Jurkat, Clone E6-1 (cell line): ENCODE measurements around the gene CRHBP. TPM values are rescaled to one million over a fixed set of nuclear protein-coding genes. Genes with fewer than 3 reads are reported as not detected.
"Not testable (repeated sequence)": the region's sequence is repeated elsewhere in the genome, so short reads cannot be mapped to it uniquely, and the experiment has no call there.

ENCODE experiments used
- DNase-seq: peaks from one replicate; pipeline ENCODE4 v3.0.0-alpha.2; 2011; ENCODE audit warnings: low read depth, low spot score
- H3K4me3 ChIP-seq: 2 replicates; pipeline ENCODE4 v1.5.1; 2011; ENCODE audit warnings: mild to moderate bottlenecking, low read length, control low read depth, moderate library complexity
- polyA plus RNA-seq: library from polyadenylated mRNA; unstranded; fragments of >200 nt; gene quantifications from one replicate; pipeline ENCODE4 v1.2.1, GENCODE V29; 2012; ENCODE audit warnings: missing spikeins; ENCODE audit not compliant: insufficient read length, insufficient read depth

The CRHBP gene, protein sequence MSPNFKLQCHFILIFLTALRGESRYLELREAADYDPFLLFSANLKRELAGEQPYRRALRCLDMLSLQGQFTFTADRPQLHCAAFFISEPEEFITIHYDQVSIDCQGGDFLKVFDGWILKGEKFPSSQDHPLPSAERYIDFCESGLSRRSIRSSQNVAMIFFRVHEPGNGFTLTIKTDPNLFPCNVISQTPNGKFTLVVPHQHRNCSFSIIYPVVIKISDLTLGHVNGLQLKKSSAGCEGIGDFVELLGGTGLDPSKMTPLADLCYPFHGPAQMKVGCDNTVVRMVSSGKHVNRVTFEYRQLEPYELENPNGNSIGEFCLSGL
- 1.7 TPM for polyA plus RNA-seq

DNA sequence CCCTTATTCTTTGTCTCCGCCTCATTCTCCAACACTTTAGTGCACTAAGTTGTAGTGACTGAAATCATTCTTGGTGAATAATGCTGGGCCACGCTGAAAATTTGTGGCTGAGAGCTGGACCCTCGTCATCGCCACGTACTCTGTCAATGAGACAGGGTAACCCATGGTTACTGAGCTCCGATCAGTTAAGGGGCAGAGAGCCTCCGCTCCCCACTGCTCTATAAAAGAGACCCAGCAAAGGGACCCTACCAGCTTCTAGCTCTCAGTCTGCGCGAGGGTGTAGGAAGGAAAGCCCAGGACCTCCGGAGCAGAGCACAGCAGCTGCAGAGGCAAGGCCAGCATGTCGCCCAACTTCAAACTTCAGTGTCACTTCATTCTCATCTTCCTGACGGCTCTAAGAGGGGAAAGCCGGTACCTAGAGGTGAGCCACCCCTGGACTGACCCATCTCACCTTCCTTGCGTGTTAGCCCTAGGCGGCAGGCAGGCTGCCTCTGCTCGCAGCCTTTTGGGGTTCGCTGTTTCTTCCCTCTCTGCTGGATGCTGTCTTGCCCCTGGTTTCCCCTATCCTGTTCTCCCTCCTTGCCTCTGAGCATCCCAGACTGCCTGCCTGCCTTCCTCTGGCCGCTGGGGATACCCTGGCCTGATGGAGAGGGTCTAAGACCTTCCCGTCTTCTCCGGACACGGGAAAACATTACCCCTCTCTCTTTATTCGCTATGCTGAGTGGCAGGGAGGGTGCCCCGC lies at the start of gene CRHBP:
TSS of gene CRHBP (plus strand) at position 251 of the 742 bp plus-strand sequence. CDS start at position 341, 90 bp downstream.
- H3K4me3 ChIP-seq = no peak within 1 kb of the TSS

DNA sequence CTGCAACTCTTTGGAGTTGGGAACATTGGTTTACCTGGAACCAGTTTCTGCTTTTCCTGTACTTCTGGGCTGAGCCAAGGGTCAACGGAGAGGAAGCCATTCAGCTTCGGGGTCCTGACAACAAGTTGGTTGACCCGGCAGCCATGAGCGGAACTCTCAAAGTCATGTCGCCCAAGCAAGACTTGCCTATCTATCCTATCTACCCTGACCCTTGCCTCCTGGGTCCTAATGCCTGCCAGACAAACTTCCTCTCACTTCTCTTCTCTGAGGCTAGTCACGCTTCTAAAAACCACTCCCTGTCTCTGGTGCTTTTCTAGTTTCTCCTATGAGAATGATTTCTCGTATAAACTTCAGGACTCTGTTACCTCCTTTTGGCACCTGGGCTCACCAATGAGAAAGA lies 44.7 kb upstream of the CRHBP start:
- no peak overlapping the region for H3K4me3 ChIP-seq
- no peak for DNase-seq

More for the DNA sequence above, at the start of gene CRHBP:
- DNase-seq = no peak

DNA sequence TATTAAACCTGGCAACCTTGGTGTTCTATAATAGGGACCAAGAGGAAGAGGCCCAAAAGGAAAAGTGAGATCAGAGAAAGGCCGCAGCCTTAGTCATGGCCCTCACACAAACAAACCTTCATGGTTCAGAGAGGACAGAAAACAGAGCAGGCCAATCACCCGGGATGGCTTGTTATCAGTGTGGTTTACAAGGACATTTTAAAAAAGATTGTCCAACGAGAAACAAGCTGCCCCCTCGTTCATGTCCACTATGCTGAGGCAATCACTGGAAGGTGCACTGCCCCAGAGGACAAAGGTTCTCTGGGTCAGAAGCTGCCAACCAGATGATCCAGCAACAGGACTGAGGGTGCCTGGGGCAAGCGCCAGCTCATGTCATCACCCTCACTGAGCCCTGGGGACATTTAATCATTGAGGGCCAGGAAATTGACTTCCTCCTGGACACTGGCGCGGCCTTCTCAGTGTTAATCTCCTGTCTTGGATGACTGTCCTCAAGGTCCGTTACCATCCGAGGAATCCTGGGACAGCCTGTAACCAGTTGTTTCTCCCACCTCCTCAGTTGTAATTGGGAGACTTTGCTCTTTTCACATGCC lies 42.4 kb upstream of the CRHBP start:
- not testable (repeated sequence) for H3K4me3 ChIP-seq, DNase-seq

DNA sequence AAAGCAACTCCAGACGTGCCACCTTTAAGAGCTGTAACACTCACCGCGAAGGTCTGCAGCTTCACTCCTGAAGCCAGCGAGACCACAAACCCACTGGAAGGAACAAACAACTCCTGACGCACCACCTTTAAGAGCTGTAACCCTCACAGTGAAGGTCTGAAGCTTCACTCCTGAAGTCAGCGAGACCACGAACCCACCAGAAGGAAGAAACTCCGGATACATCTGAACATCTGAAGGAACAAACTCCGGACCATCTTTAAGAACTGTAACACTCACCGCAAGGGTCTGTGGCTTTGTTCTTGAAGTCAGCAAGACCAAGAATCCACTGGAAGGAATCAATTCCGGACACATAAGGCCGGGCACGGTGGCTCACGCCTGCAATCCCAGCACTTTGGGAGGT lies 38.2 kb upstream of the CRHBP start:
- not testable (repeated sequence) for H3K4me3 ChIP-seq
- peak; percentile 27 for DNase-seq

DNA sequence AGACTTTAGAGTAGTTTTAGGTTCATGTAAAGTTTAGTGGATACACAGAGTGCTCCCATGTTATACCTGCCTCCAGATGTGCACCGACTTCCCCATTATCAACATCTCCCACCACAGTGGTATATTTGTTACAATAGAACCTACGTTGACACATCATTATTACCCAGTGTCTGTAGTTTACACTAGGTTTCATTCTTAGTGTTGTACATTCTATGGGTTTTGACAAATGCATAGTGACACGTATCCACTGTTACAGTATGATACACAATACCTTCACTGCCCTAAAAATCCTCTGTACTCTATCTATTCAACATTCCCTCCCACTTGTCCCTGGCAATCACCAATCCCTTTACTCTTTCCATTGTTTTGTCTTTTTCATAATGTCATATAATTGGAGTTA lies 34.3 kb upstream of the CRHBP start:
- H3K4me3 ChIP-seq = no peak overlapping the region
- DNase-seq = no peak

DNA sequence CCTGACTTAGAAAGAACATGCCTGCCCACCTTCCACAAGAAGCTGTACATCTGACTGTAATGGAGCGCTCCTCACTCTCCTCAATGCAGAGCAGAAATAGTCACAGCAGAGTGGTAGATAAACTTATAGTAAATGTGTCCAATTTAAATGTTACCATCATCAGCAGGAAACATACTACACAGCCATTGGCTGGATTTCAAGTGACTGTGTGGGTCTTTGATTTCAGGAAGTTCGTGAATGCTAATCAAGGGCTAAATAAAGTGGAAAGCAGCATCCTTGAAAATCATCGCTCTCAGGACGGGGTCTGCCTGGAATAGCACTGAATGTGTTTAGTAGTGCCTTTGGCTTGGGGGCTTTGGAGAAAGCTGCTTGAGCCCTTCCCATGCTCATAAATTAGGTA lies 32.4 kb upstream of the CRHBP start:
- no peak overlapping the region for H3K4me3 ChIP-seq
- no peak for DNase-seq

DNA sequence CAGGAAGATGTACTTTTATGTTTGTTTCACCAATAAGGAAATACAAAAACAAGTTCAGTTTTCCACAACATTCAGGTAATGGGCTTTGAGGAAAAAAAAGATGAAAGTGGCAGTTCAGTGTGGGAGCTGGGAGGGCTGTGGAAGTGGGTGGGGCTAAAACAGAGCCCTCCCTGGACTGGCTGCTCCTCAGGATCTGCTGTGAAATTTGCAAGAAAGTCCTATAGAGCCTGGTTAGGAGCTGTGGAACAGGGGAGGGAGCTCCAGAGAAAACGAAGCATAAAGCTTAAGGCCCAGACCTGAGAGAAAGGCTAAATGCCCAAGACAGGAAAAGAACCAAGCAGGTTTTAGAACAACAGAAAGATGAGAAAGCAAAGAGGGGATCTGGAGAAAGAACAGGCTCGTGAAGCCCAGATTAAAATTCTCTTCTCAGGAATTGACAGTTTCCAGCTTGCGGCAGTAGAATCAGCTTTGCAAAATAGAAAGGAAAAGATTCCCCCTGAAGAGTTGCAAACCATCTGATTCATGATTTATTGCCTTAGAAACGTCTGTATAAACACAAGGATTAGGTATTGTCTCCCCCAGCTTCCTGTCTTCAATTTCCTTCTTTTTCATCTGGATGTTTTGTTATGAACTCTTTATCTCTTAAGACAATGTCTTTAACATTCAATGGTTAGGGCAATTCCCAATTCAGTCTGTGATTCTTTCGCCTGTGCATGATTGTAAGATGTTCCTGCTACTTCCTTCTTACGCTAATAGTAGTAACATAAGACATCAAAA lies 26.3 kb upstream of the CRHBP start:
- no peak for DNase-seq
- no peak overlapping the region for H3K4me3 ChIP-seq

DNA sequence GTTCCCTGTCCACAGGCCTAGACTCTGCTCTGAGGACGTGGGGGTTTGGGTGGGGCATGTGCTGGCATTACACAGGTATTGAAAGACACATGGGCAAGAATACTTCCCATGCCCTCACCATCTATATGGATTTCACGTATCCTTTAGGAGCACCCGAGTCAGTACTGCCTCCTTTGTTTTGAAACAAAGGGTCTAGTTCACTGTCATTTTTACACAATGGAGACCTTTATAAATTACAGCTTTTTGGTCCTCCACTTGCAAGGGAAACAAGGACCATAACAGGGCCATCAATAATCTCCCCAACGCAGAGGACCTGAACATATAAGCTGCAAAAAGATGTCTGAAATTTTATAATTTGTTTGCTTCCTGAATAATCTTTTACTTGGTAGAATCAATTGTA lies 24.9 kb upstream of the CRHBP start:
- no peak for DNase-seq
- H3K4me3 ChIP-seq = no peak overlapping the region

DNA sequence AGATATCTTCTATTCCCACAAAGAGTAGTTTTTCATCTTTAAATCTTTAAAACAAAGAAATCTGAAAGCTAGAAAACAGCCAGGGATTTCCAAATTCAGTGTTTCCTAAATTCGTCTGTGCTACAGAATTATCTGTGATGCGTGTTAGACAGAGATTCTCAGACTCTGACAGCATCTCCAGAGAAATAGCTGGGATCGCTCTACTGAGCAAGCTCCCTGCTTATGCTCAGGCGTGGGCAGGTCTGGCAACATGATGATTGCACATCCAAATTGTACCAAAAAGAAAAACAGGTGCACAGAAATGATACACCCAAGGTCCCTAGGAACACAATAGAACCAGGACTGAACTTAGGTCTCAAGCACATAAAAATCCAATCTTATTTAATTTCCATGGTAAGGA lies 22.8 kb upstream of the CRHBP start:
- DNase-seq = no peak
- no peak overlapping the region for H3K4me3 ChIP-seq

DNA sequence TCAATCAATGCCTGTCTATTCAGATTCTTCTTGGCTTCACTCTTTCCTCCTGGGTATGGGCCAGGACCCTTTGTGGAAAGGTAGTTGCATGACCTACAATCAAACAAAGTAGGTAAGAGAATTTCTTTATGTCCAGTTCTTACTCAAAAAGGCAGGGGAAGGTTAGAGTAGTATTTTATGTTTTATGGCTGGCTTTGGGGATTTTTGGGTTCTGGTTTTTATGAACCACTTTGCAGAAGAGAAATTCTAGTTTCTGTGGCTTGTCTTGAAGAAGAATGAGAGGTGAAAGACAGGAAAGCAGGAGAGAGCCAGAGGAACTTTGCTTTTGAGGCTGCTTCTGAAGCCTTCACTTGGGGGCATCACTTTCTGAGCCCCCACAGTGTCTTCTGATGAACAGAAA lies 14.7 kb upstream of the CRHBP start:
- DNase-seq = no peak
- no peak overlapping the region for H3K4me3 ChIP-seq

DNA sequence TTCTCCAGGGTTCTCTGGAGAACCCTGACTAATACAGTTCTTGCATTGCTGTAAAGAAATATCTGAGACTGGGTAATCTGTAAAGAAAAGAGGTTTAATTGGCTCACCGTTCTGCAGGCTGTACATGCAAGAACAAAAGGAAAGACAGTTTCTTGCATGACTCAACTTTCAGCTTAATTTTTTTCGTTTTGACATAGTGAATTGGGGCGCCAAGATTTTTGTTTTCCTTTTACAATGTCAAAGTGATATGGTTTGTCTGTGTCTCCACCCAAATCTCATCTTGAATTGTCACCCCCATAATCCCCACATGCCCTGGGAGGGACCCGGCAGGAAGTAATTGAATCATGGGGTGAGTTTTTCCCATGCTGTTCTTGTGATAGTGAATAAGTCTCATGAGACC lies 11.8 kb upstream of the CRHBP start:
- no peak overlapping the region for H3K4me3 ChIP-seq
- no peak for DNase-seq

DNA sequence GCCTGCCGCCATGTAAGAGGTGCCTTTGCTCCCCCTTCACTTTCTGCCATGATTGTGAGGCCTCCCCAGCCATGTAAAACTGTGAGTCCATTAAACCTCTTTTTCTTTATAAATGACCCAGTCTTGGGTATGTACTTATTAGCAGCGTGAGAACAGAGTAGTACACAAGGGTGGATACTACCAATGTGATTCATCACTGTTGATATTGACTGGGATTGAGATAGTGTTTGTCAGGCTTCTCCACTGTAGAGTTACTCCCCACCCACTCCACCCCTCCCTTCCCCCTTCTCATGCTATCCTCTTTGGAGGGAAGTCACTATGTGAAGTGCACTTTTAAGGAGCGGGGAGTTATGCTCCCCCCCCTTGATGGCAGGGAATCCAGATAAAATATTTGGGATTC lies 11.4 kb upstream of the CRHBP start:
- DNase-seq = no peak
- no peak overlapping the region for H3K4me3 ChIP-seq

DNA sequence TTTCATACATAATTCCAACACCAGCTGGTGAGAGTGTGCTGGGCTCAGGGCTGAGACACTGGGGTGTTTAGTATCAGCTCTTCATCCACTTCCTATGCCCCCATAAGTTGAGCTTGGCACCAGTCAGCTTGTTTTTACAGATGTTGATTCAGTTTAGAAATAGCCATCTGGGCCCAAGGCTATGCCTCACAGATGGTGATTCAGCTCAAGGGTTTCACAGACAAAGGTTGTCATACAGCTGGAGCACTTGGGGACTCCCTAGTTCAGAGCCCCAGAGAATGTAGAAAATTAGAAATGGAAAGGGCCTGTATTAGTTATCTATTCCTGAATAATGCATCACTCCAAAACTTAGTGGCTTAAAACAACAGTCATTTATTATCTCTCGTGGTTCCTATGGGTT lies 10.3 kb upstream of the CRHBP start:
- H3K4me3 ChIP-seq = no peak overlapping the region
- no peak for DNase-seq

DNA sequence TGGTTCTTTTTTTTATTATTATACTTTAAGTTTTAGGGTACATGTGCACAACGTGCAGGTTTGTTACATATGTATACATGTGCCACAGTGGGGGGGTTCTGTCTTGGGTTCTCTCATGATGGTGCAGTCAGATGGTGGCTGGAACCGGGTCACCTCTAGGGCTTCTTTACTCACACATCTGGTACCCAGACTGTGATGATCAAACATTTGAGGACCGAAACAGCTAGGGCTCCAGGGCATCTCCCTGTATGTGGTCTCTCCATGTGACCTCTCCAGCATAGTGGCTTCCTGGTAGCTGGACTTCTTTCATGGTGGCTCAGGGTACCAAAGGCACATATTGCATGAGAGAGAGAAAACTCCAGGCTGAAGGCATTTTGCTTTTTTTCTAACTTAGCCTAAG lies 9.8 kb upstream of the CRHBP start:
- no peak for DNase-seq
- H3K4me3 ChIP-seq = no peak overlapping the region

DNA sequence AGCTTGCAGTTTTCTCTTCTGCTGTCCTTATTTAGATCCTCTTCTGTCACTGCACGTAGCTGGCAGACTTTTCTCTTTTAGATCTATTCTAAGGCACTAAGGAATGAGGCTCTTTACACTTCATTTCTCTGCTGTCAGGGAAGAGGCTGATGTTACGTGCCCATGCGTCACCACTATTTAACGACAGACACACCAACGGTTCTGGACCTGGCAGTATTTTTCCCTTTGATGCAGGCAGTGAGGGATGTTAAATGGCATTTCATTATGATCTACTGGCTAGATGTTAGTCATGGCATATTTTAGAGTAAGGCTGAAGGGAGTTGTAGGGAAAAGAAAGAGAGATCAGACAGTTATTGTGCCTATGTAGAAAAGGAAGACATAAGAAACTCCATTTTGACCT lies 8.2 kb upstream of the CRHBP start:
- no peak overlapping the region for H3K4me3 ChIP-seq
- no peak for DNase-seq

DNA sequence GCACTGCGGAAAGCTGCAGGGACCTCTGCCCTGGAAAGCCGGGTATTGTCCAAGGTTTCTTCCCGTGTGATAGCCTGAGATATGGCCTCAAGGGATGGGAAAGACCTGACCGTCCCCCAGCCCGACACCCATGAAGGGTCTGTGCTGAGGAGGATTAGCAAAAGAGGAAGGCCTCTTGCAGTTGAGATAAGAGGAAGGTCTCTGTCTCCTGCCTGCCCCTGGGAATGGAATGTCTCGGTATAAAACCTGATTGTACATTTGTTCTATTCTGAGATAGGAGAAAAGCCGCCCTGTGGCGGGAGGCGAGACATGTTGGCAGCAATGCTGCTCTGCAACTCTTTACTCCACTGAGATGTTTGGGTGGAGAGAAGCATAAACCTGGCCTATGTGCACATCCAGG lies 7.6 kb upstream of the CRHBP start:
- H3K4me3 ChIP-seq, DNase-seq: not testable (repeated sequence)

DNA sequence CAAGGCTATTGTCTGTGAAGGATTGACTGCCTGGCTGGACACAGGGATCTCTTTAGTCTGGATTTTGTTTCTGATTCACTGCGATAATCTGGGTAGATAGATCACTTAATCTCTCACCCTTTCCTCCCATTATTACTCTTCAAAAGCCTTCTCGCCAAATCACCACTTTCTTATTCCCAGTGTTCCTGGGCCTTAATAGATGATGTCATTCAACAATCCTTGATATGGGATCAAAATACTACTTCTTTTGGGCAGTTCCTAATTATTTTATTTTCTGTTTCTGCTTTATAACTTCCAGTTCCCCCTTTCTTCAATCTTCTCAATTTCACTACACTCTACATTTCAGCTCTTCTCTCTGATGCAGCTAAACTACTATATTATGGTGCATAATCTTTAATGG lies 6.8 kb upstream of the CRHBP start:
- H3K4me3 ChIP-seq = no peak overlapping the region
- no peak for DNase-seq

DNA sequence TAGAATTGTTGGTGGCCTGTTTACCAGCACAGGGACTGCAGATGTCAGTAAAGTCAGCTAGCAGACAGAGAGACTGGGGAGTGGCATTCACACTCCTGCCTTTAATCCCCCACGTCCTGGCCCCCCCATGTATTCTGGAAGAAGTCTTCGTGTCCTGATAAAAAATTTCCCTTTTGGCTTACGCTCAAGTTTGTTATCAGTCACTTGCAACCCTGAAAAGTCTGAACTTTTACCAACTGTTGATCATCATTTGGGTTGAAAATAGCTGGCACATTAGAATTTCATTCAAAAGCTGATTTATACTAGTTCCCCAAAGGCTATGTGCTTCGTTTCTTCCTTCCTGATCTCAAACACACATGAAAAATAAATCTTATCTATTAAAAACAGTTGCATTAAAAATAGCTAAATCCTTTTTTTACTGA lies 5.8 kb upstream of the CRHBP start:
- H3K4me3 ChIP-seq = no peak overlapping the region
- DNase-seq = no peak

DNA sequence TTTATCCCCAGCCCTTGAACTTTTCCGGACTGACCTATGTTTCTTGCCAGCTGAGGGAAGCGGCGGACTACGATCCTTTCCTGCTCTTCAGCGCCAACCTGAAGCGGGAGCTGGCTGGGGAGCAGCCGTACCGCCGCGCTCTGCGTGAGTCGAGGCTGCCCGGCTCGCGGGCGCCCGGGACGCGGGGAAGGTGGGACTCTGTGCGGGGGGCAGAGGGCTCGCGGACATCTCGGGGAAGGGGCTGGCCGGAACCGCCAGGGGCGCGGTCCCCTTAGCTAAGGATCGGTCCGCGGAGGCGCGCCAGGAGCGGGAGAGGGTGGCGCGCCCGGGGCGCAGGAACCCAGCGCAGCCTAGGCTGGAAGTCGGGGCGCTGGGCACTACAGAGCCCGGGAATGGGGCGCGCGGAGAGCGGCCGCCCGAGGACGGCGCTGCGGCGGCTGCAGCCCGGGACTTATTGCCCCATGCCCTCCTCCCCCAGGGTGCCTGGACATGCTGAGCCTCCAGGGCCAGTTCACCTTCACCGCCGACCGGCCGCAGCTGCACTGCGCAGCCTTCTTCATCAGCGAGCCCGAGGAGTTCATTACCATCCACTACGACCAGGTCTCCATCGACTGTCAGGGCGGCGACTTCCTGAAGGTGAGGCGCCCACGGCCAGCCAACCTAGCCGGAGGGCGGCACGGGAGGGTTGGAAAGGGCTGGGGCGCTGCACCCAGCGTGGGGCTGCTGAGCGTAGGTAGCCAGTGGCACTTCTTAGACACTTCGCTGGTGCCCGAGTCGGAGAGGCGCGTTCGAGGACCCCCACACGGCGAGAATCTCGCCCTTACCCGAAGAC lies 922 bp downstream of the CRHBP start:
- no peak overlapping the region for H3K4me3 ChIP-seq
- no peak for DNase-seq
